Panc1 (cell line): ENCODE data around the gene ZNF555. TPM values are rescaled to one million over a fixed set of nuclear protein-coding genes. Genes with fewer than 3 reads are reported as not detected.

Experiments used
- ATAC-seq: fragments of 200-7000 bp; cut with Tn5 transposase; 2 replicates; pipeline ENCODE4 v1.9.1; 2020; ENCODE audit warnings: mild to moderate bottlenecking, moderate library complexity
- BruUV-seq: library from RNA; stranded (reverse); fragments of 400-500 nt; replicated peaks from 2 replicates; lab custom pipeline; 2021; lab: Mats Ljungman, UMichigan
- CTCF ChIA-PET: fragments of 300-600 bp; sonication (Branson Sonifier 250); formaldehyde crosslinking; loops from one replicate; lab custom pipeline; 2022; ENCODE audit warnings: antibody characterized with exemption; lab: Charles Lee
- POLR2A ChIA-PET: fragments of 300-600 bp; sonication (Branson Sonifier 250); formaldehyde crosslinking; loops from one replicate; lab custom pipeline; 2022; ENCODE audit warnings: antibody characterized with exemption; lab: Charles Lee
- DNase-seq: peaks from one replicate; pipeline ENCODE4 v3.0.0-alpha.2; 2010; ENCODE audit warnings: low read depth, low spot score
- H3K27ac ChIP-seq: 2 replicates; pipeline ENCODE4 v1.5.1; 2011; ENCODE audit warnings: mild to moderate bottlenecking, low read length, inconsistent platforms
- H3K27me3 ChIP-seq: fragments of 200-500 bp; sonication (Bioruptor generic); 2 replicates; pipeline ENCODE4 v1.6.0; 2014; ENCODE audit warnings: low read length, inconsistent platforms; ENCODE audit not compliant: control insufficient read depth, insufficient read depth
- H3K36me3 ChIP-seq: fragments of 200-500 bp; sonication (Bioruptor generic); 2 replicates; pipeline ENCODE4 v1.5.1; 2014; ENCODE audit warnings: inconsistent platforms, mild to moderate bottlenecking, low read length, moderate library complexity; ENCODE audit not compliant: control insufficient read depth, insufficient read depth
- H3K4me1 ChIP-seq: 2 replicates; pipeline ENCODE4 v1.5.1; 2011; ENCODE audit warnings: inconsistent platforms, mild to moderate bottlenecking, low read length, moderate library complexity; ENCODE audit not compliant: control insufficient read depth, insufficient read depth
- H3K4me3 ChIP-seq, 2 experiments: 2 replicates each; pipeline ENCODE4 v1.5.1; 2011 to 2012; ENCODE audit warnings: low read depth in 2 of 2, low read length in 2 of 2, mild to moderate bottlenecking in 2 of 2, inconsistent platforms in 1 of 2, moderate library complexity in 1 of 2
- H3K9me3 ChIP-seq: fragments of 200-500 bp; sonication (Bioruptor generic); 2 replicates; pipeline ENCODE4 v1.5.1; 2014; ENCODE audit warnings: low read depth, mild to moderate bottlenecking, inconsistent platforms, low read length, moderate library complexity; ENCODE audit not compliant: control insufficient read depth, insufficient read depth
- POLR2AphosphoS5 ChIP-seq: IDR thresholded peaks from 2 replicates; pipeline ENCODE4 v1.6.1; 2012; ENCODE audit warnings: mild to moderate bottlenecking, low read depth, low read length, moderate library complexity
- SIN3A ChIP-seq: IDR thresholded peaks from 2 replicates; pipeline ENCODE4 v1.6.1; 2012; ENCODE audit warnings: low read depth, mild to moderate bottlenecking, low read length, moderate library complexity, borderline replicate concordance; ENCODE audit not compliant: insufficient read depth
- TCF7L2 ChIP-seq: IDR thresholded peaks from 2 replicates; pipeline ENCODE4 v1.6.1; 2011; ENCODE audit warnings: mild to moderate bottlenecking, low read depth, low read length, inconsistent platforms
- in situ Hi-C: cut with HindIII; loops from 2 replicates; pipeline ENCODE4 v1.10.0; 2016; ENCODE audit warnings: low sequenced_read_pairs, low pct_unique_long_range_greater_than_20kb
- intact Hi-C: fragments of 100-400 bp; cut with micrococcal nuclease; formaldehyde crosslinking; loops from one replicate; pipeline ENCODE4 v1.10.0; 2022; ENCODE audit not compliant: unreplicated experiment
- total RNA-seq: library from RNA; stranded (reverse); gene quantifications from one replicate; pipeline ENCODE4 v1.2.1, GENCODE V29; 2021; ENCODE audit not compliant: unreplicated experiment
- TF ChIP-seq, protein P1 (sequence below), 2 experiments: IDR thresholded peaks; 2 replicates each; pipeline ENCODE4 v1.6.1; 2011 to 2012; ENCODE audit warnings: low read depth in 2 of 2, control low read depth in 1 of 2, low read length in 1 of 2, mild to moderate bottlenecking in 1 of 2, moderate library complexity in 1 of 2; ENCODE audit not compliant: insufficient read depth in 1 of 2
- TF ChIP-seq, protein P2 (sequence below): fragments of 450-650 bp; IDR thresholded peaks from 2 replicates; pipeline ENCODE4 v1.5.1; 2017; ENCODE audit warnings: mild to moderate bottlenecking

Gene ZNF555
- total RNA-seq, 1 experiment from 2014 or later: 7.3 TPM

DNA sequence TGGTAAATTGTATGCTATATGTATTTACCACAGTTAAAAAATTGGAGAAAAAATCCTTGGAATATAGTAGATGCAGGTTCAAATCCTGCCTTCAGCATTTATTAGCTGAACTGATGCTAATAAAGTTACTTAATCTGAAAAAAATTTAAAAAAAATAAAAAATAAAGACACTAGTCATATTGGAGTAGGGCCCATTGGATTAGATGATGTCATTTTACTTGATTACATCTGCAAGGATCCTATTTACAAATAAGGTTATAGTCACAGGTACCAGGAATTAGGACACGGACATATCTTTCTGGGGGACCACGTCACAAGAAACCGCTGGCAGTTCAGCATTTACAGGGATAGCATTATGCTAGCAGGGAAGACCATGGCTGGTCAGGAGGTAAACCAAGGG, 6.2 kb downstream of the ZNF555 start:
- CTCF ChIA-PET: no interaction called here

DNA sequence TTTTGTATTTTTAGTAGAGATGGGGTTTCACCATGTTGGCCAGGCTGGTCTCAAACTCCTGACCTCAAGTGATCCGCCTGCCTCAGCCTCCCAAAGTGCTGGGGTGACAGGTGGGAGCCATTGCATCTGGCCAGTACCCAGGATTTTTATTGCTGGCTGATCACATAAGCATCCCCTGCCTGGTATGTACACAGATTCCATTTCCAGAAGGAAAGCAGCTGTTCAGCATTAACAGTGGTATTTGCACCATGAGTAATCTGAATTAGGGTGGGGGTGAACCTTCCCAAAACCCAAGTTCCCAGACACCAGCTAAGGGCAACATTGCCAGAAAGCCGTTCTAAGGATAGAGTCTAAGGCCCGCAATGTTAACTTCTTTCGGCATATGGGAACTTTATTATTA, 7.3 kb downstream of the ZNF555 start:
- Histone ChIP-seq H3K27me3 (no peaks in the 10 kb centered on the region), H3K27ac (no peak overlapping the region), H3K36me3 (peaks cover 5% of the 10 kb centered on the region), H3K9me3 (peaks cover 43% of the 10 kb centered on the region), H3K4me1 (no peaks in the 10 kb centered on the region), H3K4me3 (no peak overlapping the region)
- TF ChIP-seq POLR2AphosphoS5 (no peak), TCF7L2 (no peak), SIN3A (no peak)
- TF ChIP-seq, protein P1, sequence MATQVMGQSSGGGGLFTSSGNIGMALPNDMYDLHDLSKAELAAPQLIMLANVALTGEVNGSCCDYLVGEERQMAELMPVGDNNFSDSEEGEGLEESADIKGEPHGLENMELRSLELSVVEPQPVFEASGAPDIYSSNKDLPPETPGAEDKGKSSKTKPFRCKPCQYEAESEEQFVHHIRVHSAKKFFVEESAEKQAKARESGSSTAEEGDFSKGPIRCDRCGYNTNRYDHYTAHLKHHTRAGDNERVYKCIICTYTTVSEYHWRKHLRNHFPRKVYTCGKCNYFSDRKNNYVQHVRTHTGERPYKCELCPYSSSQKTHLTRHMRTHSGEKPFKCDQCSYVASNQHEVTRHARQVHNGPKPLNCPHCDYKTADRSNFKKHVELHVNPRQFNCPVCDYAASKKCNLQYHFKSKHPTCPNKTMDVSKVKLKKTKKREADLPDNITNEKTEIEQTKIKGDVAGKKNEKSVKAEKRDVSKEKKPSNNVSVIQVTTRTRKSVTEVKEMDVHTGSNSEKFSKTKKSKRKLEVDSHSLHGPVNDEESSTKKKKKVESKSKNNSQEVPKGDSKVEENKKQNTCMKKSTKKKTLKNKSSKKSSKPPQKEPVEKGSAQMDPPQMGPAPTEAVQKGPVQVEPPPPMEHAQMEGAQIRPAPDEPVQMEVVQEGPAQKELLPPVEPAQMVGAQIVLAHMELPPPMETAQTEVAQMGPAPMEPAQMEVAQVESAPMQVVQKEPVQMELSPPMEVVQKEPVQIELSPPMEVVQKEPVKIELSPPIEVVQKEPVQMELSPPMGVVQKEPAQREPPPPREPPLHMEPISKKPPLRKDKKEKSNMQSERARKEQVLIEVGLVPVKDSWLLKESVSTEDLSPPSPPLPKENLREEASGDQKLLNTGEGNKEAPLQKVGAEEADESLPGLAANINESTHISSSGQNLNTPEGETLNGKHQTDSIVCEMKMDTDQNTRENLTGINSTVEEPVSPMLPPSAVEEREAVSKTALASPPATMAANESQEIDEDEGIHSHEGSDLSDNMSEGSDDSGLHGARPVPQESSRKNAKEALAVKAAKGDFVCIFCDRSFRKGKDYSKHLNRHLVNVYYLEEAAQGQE (IDR thresholded peaks at IDR 0.05; ENCODE audit: insufficient read depth in 1 of 2, low read depth in 2 of 2, low read length in 1 of 2): no peak
- TF ChIP-seq, protein P2, sequence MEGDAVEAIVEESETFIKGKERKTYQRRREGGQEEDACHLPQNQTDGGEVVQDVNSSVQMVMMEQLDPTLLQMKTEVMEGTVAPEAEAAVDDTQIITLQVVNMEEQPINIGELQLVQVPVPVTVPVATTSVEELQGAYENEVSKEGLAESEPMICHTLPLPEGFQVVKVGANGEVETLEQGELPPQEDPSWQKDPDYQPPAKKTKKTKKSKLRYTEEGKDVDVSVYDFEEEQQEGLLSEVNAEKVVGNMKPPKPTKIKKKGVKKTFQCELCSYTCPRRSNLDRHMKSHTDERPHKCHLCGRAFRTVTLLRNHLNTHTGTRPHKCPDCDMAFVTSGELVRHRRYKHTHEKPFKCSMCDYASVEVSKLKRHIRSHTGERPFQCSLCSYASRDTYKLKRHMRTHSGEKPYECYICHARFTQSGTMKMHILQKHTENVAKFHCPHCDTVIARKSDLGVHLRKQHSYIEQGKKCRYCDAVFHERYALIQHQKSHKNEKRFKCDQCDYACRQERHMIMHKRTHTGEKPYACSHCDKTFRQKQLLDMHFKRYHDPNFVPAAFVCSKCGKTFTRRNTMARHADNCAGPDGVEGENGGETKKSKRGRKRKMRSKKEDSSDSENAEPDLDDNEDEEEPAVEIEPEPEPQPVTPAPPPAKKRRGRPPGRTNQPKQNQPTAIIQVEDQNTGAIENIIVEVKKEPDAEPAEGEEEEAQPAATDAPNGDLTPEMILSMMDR: no peak
- in situ Hi-C loops (no loop called here), intact Hi-C loops (no loop called here)
- no peak for DNase-seq
- no TSS peak for BruUV-seq
- POLR2A ChIA-PET: no interaction called here
- CTCF ChIA-PET: no interaction called here
- ATAC-seq: no peak

More for the DNA sequence above, 6.2 kb downstream of the ZNF555 start:
- TF ChIP-seq, protein P2: no peak
- no peak for TF ChIP-seq SIN3A
- TF ChIP-seq, protein P1 (IDR thresholded peaks at IDR 0.05; ENCODE audit: insufficient read depth in 1 of 2, low read depth in 2 of 2, low read length in 1 of 2): no peak
- TF ChIP-seq TCF7L2: no peak
- no peak for TF ChIP-seq POLR2AphosphoS5
- Histone ChIP-seq H3K27me3 (no peaks in the 10 kb centered on the region), H3K9me3 (peaks cover 32% of the 10 kb centered on the region; the same call in 1 of the 2 replicates), H3K27ac (no peak overlapping the region), H3K4me3 (no peak overlapping the region), H3K4me1 (no peaks in the 10 kb centered on the region), H3K36me3 (peaks cover 5% of the 10 kb centered on the region)
- no TSS peak for BruUV-seq
- ATAC-seq: no peak
- DNase-seq: no peak
- intact Hi-C loops: no loop called here
- in situ Hi-C loops: no loop called here
- POLR2A ChIA-PET: interaction anchor here (0.6 kb wide), 1 partner anchor 32 kb away, joined by 3 read pairs; no protein-coding TSS in a partner anchor
